Heart left ventricle (tissue), 13 donors: ENCODE data around the gene CHN2.

Experiments used
- CTCF ChIP-seq, 12 donors: fragments of 200-600 bp; sonication (generic) in 4 of 12; IDR thresholded peaks; one replicate each; pipeline versions ENCODE4 v1.5.0 to v1.8.0; 2018 to 2022; ENCODE audit warnings: antibody characterized with exemption in 12 of 12, mild to moderate bottlenecking in 5 of 12
- POLR2A ChIP-seq, 2 donors: fragments of 450-650 bp; IDR thresholded peaks; one replicate each; pipeline ENCODE4 v1.6.1; 2017; ENCODE audit warnings: antibody characterized with exemption in 2 of 2, mild to moderate bottlenecking in 2 of 2, moderate library complexity in 2 of 2
- donor health status: ischemic (EF 13 %, LVEDD 7.1; RV severe dilation, severe dysfunction).
- donor health status: DM: no; HTN: yes; CAD: no.
- donor health status: DM: no; HTN: no; CAD: no.
- donor health status: ischemic (EF 25% LVEDD 6.9; RV normal size, moderate dysfunction).
- donor health status: ischemic (EF 25% LVEDD 5.7; RV mildly dilated, moderate dysfunction).
- donor health status: ischemic (EF 35%, LVEDD 5.7; RV mildly dilated, moderate dysfunction).
- donor health status: nonischemic (EF 11% LVEDD 7.7; RV severe dilation, severe dysfunction).
- donor health status: DM: yes; HTN: yes; CAD: no.
- donor health status: PGD.
- donor health status: ischemic (EF 29% LVEDD 5.4; RV normal size, mild dysfunction).
- donor health status: nonischemic (EF 23%, LVEDD 6.1; RV moderate dilation, normal function).

DNA sequence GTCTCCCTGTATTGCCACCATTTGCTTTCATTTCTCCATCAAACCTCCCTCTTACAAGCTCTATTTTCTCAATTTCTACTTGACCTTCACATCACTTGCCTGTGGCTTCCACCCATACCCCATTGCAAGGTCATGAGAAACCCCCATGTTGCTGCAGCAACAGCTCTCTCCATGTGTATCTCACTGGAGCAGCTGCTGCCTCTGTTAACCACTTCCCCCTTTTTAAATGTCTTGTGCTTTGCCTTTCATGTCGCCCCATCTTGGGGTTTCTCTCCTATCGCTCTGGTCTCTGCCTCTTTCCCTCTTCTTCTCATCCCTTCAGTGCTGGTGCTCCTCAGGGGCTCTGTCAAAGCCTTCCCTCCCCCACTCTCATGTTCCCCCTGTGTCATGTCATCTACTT is 148.8 kb downstream of the CHN2 start:
- no peak for TF ChIP-seq CTCF (IDR thresholded peaks at IDR 0.05)
- TF ChIP-seq POLR2A (IDR thresholded peaks at IDR 0.05): no peak
